ENCODE data around the gene PLK2. TPM values are rescaled to one million over a fixed set of nuclear protein-coding genes. Genes with fewer than 3 reads are reported as not detected.

The PLK2 gene
- total and polyA plus RNA-seq, 2 donors (not counting 3 experiments of a cell fraction or from before 2014, with no cell fraction given) = 199 to 250 TPM

- dilution Hi-C loops (cut with MboI; ENCODE audit: extremely low pct_ligation_motif_present, low sequenced_read_pairs) (loop anchor here (25.0 kb wide), 2 partner anchors 670 to 970 kb away; partner anchors contain the start of gene ACTBL2), intact Hi-C loops (cut with micrococcal nuclease) (loop anchor here (5.0 kb wide), 1 partner anchor 140 kb away; no protein-coding TSS in a partner anchor)
- Histone ChIP-seq H3K9ac (replicated peaks; ENCODE audit: extremely low read depth, insufficient read depth, low read length) (peak overlapping the region; percentile 98), H3K4me2 (ENCODE audit: insufficient read depth, low read length) (peak overlapping the region; percentile 95), H3K79me2 (ENCODE audit: control insufficient read depth, insufficient read depth, low read length) (peaks cover 56% of the 10 kb centered on the region), H3K27me3 (ENCODE audit: control insufficient read depth in 2 of 2, insufficient read depth in 2 of 2, low read length in 2 of 2) (no peaks in the 10 kb centered on the region), H2AFZ (ENCODE audit: low read depth, low read length) (no peak overlapping the region), H3K27ac (ENCODE audit: insufficient read depth, low read depth, low read length) (peak overlapping the region; percentile 87), H3K9me1 (replicated peaks; ENCODE audit: control insufficient read depth, extremely low read depth, insufficient read depth, low read length) (no peaks in the 10 kb centered on the region), H3K4me3 (replicated peaks in 1 of 3; ENCODE audit: insufficient read depth in 1 of 3, low read depth in 1 of 3, low read length in 3 of 3) (peak overlapping the region; percentile 92 to 100 (median 94)), H3K4me1 (ENCODE audit: control insufficient read depth, extremely low read depth, insufficient read depth, low read length) (peaks cover 40% of the 10 kb centered on the region), H3K36me3 (ENCODE audit: control insufficient read depth in 2 of 2, extremely low read depth in 1 of 2, insufficient read depth in 2 of 2, low read length in 2 of 2) (peaks cover 29 to 47% of the 10 kb centered on the region in 2 experiments), H4K20me1 (replicated peaks; ENCODE audit: control insufficient read depth, extremely low read depth, insufficient read depth, low read length) (peaks cover 14% of the 10 kb centered on the region), H3K9me3 (replicated peaks; ENCODE audit: control insufficient read depth, insufficient read depth, low read length) (no peaks in the 10 kb centered on the region)
- no peak for TF ChIP-seq JUN (IDR thresholded peaks at IDR 0.05; ENCODE audit: borderline replicate concordance, insufficient read depth, insufficient read length, low read depth)
- peak; percentile 34 for TF ChIP-seq POLR2AphosphoS5 (IDR thresholded peaks at IDR 0.05; ENCODE audit: insufficient read depth, low read depth, low read length)
- no peak for TF ChIP-seq GATA2 (IDR thresholded peaks at IDR 0.05; ENCODE audit: insufficient read depth, insufficient read length, low read depth, low read length)
- TF ChIP-seq FOS (IDR thresholded peaks at IDR 0.05; ENCODE audit: borderline replicate concordance, insufficient read depth, low read length) = no peak
- peak; percentile 47 for TF ChIP-seq POLR2A (IDR thresholded peaks at IDR 0.05; ENCODE audit: low read depth, low read length)
- TF ChIP-seq EZH2 (IDR thresholded peaks at IDR 0.05; ENCODE audit: borderline replicate concordance, low read depth, low read length, severe bottlenecking) = no peak
- no TSS peak for BruUV-seq (replicated peaks)
- peak; percentile 43 for FAIRE-seq
- ChIA-PET CTCF (interaction anchor here (1.8 to 2.8 kb wide), 3 partner anchors 569 to 958 kb away, joined by 6 to 31 read pairs (median 8); no protein-coding TSS in a partner anchor), POLR2A (interaction anchor here (0.8 to 2.5 kb wide), 3 partner anchors 569 to 1159 kb away, joined by 3 to 12 read pairs (median 4); no protein-coding TSS in a partner anchor)
- peak; percentile 17 for DNase-seq (ENCODE audit: low read depth, low spot score)
Measured at GRCh38 chr5:58457050-58457449, 2.8 kb downstream of the PLK2 start.

DNA sequence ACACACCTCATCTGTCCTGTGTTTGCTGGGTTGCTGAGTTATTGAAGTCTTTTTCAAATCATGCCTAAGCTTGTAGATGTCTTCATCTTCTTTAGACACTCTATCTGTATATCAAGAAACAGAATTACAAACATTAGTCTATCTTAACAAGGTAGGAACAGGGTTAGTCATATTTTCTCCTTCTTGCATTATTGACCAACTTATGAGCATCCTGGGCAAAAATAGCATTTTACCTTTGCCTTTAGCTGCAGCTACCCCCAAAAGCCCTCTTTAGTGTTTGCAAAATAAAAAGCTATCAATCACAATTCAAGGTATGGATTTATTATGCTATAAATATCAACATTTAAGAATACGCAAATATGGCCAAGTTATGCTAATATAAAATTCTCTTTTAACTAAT lies 3.4 kb downstream of the PLK2 start:
- dilution Hi-C loops (cut with MboI; ENCODE audit: extremely low pct_ligation_motif_present, low sequenced_read_pairs) = loop anchor here (25.0 kb wide), 2 partner anchors 669 to 969 kb away; partner anchors contain the start of gene ACTBL2
- DNase-seq (ENCODE audit: low read depth, low spot score) (peak; percentile 19), FAIRE-seq (no peak)
- Histone ChIP-seq H3K9ac (replicated peaks; ENCODE audit: extremely low read depth, insufficient read depth, low read length) (peak overlapping the region; percentile 98), H3K4me3 (replicated peaks in 1 of 3; ENCODE audit: insufficient read depth in 1 of 3, low read depth in 1 of 3, low read length in 3 of 3) (peak overlapping the region; percentile 30 to 94 (median 92)), H3K27ac (ENCODE audit: insufficient read depth, low read depth, low read length) (no peak overlapping the region), H4K20me1 (replicated peaks; ENCODE audit: control insufficient read depth, extremely low read depth, insufficient read depth, low read length) (peaks cover 14% of the 10 kb centered on the region), H3K9me1 (replicated peaks; ENCODE audit: control insufficient read depth, extremely low read depth, insufficient read depth, low read length) (no peaks in the 10 kb centered on the region), H3K9me3 (replicated peaks; ENCODE audit: control insufficient read depth, insufficient read depth, low read length) (no peaks in the 10 kb centered on the region), H3K4me1 (ENCODE audit: control insufficient read depth, extremely low read depth, insufficient read depth, low read length) (peaks cover 35% of the 10 kb centered on the region), H3K36me3 (ENCODE audit: control insufficient read depth in 2 of 2, extremely low read depth in 1 of 2, insufficient read depth in 2 of 2, low read length in 2 of 2) (peaks cover 29 to 47% of the 10 kb centered on the region in 2 experiments), H3K79me2 (ENCODE audit: control insufficient read depth, insufficient read depth, low read length) (peaks cover 56% of the 10 kb centered on the region), H3K4me2 (ENCODE audit: insufficient read depth, low read length) (peak overlapping the region; percentile 95), H3K27me3 (ENCODE audit: control insufficient read depth in 2 of 2, insufficient read depth in 2 of 2, low read length in 2 of 2) (no peaks in the 10 kb centered on the region), H2AFZ (ENCODE audit: low read depth, low read length) (no peak overlapping the region)
- POLR2A ChIA-PET = interaction anchor here (0.8 to 2.5 kb wide), 4 partner anchors 568 to 1158 kb away, joined by 3 to 12 read pairs (median 4); no protein-coding TSS in a partner anchor
- CTCF ChIA-PET = interaction anchor here (1.5 to 2.8 kb wide), 4 partner anchors 197 to 957 kb away, joined by 3 to 31 read pairs (median 7); no protein-coding TSS in a partner anchor
- no TSS peak for BruUV-seq (replicated peaks)
- intact Hi-C loops (cut with micrococcal nuclease) = loop anchor here (5.0 kb wide), 1 partner anchor 139 kb away; no protein-coding TSS in a partner anchor
- TF ChIP-seq POLR2AphosphoS5 (IDR thresholded peaks at IDR 0.05; ENCODE audit: insufficient read depth, low read depth, low read length) (no peak), POLR2A (IDR thresholded peaks at IDR 0.05; ENCODE audit: low read depth, low read length) (no peak), MYC (IDR thresholded peaks at IDR 0.05; ENCODE audit: low read depth, low read length) (no peak), JUN (IDR thresholded peaks at IDR 0.05; ENCODE audit: borderline replicate concordance, insufficient read depth, insufficient read length, low read depth) (no peak), CTCF (IDR thresholded peaks at IDR 0.05; ENCODE audit: extremely low read depth in 1 of 2, insufficient read depth in 1 of 2, low read depth in 1 of 2, low read length in 2 of 2) (no peak), MAX (IDR thresholded peaks at IDR 0.05; ENCODE audit: insufficient read depth, insufficient read length) (no peak), EZH2 (IDR thresholded peaks at IDR 0.05; ENCODE audit: borderline replicate concordance, low read depth, low read length, severe bottlenecking) (no peak), GATA2 (IDR thresholded peaks at IDR 0.05; ENCODE audit: insufficient read depth, insufficient read length, low read depth, low read length) (no peak), FOS (IDR thresholded peaks at IDR 0.05; ENCODE audit: borderline replicate concordance, insufficient read depth, low read length) (no peak)

All from endothelial cell of umbilical vein (primary cell).